C4-2B (cell line): ENCODE data around the gene KATNAL2.

Experiments used
- ZFX ChIP-seq: fragments of 450-650 bp; IDR thresholded peaks from 2 replicates; pipeline ENCODE4 v1.6.1; 2017
- TF ChIP-seq, protein P1 (sequence below): fragments of 450-650 bp; conservative IDR thresholded peaks from 2 replicates; pipeline ENCODE4 v1.5.1; 2017; ENCODE audit warnings: mild to moderate bottlenecking

DNA sequence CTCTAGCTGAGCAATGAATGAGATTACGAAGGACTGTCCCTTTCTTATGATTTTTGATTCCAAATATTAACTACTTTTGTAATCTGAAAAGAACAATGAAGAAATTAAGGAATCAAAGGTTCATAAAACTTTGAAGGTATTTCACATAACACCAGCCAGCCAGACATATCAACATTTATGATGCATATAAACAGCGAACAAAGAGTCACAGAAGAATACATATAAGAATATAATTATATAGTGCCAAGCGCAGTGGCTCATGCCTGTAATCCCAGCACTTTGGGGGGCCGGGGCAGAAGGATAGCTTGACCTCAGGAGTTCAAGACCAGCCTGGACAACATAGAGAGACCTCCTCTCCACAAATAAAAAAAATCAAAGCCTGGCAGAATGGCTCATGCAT lies 34.2 kb upstream of the KATNAL2 start:
- TF ChIP-seq, protein P1, sequence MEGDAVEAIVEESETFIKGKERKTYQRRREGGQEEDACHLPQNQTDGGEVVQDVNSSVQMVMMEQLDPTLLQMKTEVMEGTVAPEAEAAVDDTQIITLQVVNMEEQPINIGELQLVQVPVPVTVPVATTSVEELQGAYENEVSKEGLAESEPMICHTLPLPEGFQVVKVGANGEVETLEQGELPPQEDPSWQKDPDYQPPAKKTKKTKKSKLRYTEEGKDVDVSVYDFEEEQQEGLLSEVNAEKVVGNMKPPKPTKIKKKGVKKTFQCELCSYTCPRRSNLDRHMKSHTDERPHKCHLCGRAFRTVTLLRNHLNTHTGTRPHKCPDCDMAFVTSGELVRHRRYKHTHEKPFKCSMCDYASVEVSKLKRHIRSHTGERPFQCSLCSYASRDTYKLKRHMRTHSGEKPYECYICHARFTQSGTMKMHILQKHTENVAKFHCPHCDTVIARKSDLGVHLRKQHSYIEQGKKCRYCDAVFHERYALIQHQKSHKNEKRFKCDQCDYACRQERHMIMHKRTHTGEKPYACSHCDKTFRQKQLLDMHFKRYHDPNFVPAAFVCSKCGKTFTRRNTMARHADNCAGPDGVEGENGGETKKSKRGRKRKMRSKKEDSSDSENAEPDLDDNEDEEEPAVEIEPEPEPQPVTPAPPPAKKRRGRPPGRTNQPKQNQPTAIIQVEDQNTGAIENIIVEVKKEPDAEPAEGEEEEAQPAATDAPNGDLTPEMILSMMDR = no peak
- TF ChIP-seq ZFX = no peak
